ES-I3 (cell line): Measurements from ENCODE around the gene PSORS1C1.

Experiments
- H3K36me3 ChIP-seq: 2 replicates; pipeline ENCODE4 v1.6.1; 2013; ENCODE audit warnings: mild to moderate bottlenecking, low read length, control low read depth, moderate library complexity; ENCODE audit not compliant: insufficient read depth
- H3K4me1 ChIP-seq: 2 replicates; pipeline ENCODE4 v1.6.1; 2013; ENCODE audit warnings: mild to moderate bottlenecking, control low read depth, low read length; ENCODE audit not compliant: insufficient read depth
- H3K9ac ChIP-seq: 2 replicates; pipeline ENCODE4 v1.6.1; 2013; ENCODE audit warnings: low read depth, mild to moderate bottlenecking, low read length, moderate library complexity
- H3K9me3 ChIP-seq: 2 replicates; pipeline ENCODE4 v1.6.1; 2013; ENCODE audit warnings: mild to moderate bottlenecking, low read length, moderate library complexity; ENCODE audit not compliant: control insufficient read depth, insufficient read depth

Gene PSORS1C1

DNA sequence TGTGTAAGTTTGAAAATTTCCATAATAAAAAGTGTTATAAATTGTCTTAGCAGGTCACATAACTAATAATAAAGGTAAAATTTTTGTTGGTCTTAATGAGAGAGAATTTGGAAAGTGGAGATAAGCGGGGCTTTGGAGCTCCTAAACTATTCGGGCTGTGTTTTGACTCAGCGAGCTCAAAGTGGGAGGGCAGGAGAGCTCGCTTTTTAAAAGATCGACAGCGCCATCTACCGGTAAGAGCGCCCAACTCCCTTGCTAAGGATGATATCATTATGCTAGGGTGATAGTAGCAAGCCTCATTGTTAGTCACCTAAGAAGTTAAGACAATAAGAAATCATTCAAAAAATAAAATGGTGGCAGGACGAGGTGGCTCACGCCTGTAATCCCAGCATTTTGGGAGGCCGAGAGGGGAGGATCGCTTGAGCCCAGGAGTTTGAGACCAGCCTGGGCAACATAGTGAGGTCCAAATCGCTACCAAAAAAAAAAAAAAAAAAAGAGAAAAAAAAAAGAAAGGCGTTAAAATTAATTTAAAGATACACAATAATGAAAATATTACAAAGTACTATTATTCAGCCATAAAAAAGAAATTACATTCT is 27.0 kb upstream of the PSORS1C1 start:
- Histone ChIP-seq H3K9ac (no peak overlapping the region), H3K36me3 (no peaks in the 10 kb centered on the region), H3K4me1 (peaks cover 10% of the 10 kb centered on the region), H3K9me3 (no peaks in the 10 kb centered on the region)

DNA sequence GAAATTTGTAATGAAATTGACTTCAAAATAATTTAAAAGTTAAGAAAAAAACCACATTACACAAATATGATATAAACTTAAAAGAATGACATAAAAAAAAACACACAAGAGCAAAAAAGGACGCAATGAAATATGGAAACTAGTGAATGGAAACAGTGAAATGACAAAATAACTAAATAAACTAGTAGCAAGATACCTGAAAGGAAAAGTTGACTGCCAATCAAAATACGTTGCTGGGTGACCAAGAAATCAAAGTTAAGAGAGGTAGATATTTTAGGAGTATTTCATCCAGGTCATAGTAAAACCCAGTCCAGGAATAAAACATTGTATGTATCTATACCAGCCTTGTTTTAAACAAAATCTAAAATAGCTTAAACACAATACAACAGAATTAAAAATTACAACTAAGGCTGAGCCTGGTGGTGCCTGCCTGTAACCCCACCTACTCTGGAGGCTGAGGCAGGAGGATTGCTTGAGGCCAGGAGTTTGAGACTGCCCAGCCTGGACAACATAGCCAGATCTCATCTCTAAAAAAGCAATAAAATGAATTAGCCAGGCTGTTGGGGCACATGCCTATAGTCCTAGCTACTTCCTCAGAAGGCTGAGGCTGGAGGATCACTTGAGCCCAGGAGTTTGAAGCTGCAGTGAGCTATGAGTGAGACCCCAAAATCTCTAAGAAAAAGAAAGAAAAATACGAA is 24.2 kb upstream of the PSORS1C1 start:
- Histone ChIP-seq H3K9ac (no peak overlapping the region), H3K4me1 (peaks cover 14% of the 10 kb centered on the region), H3K36me3 (no peaks in the 10 kb centered on the region), H3K9me3 (no peaks in the 10 kb centered on the region)

DNA sequence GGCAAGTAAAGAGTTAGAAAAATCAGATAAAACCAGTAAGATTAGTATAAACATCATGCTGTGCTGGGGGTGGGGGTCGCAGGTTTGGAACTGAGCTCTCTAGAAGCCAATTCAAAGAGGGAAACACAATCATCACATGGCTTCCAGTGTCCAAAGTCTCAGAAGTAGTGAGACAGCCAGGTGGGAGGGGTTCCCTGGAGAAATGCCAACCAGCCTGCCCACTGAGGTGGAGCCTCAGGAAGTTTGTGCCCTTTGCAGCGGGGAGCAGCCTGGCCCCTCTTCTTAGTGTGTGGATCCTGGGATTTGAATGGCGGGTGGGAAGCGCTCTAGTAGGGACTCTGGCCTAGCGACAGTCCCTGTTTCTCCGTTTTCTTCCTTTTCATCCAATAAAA is 23.6 kb upstream of the PSORS1C1 start:
- H3K9ac ChIP-seq, result no peak overlapping the region
- peaks cover 14% of the 10 kb centered on the region for H3K4me1 ChIP-seq
- no peaks in the 10 kb centered on the region for H3K36me3 ChIP-seq
- H3K9me3 ChIP-seq, result no peaks in the 10 kb centered on the region

DNA sequence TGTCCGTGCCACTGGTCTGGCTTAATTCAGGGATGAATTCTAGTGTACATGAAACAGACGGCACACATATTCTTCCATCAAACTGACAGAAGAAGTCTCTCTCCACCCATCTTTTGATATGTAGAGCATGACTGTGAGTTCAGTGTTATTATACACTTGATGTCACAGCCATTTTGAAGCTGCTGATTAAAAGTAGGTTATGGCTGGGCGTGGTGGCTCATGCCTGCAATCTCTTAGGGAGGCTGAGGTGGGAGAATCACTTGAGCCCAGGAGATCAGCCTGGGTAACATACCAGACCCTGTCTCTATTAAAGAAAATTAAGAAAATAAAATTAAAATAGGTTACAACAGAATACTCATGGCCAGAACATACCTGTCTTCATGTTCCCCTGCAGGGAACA is 22.9 kb upstream of the PSORS1C1 start:
- H3K9ac ChIP-seq, result no peak overlapping the region
- no peaks in the 10 kb centered on the region for H3K9me3 ChIP-seq

DNA sequence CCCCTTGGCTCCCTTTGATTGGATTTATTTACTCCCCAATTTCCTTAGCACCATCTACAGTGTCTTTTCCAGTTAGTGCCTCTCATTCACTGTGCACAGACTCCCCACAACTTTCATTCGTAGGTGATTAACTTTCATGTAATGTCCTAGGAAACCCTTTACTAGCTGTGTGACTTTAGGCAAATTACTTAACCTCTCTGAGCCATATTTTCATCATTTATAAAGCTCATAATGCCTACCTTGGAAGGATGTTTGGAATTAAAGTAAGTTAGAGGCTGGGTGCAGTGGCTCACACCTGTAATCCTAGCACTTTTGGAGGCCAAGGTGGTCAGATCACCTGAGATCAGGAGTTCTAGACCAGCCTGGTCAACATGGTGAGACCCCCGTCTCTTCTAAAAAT is 22.4 kb upstream of the PSORS1C1 start:
- H3K4me1 ChIP-seq, result peaks cover 9% of the 10 kb centered on the region
- H3K9me3 ChIP-seq, result no peaks in the 10 kb centered on the region
- H3K9ac ChIP-seq, result no peak overlapping the region
- H3K36me3 ChIP-seq, result no peaks in the 10 kb centered on the region

More for the DNA sequence above, 22.9 kb upstream of the PSORS1C1 start:
- peaks cover 14% of the 10 kb centered on the region for H3K4me1 ChIP-seq
- no peaks in the 10 kb centered on the region for H3K36me3 ChIP-seq

DNA sequence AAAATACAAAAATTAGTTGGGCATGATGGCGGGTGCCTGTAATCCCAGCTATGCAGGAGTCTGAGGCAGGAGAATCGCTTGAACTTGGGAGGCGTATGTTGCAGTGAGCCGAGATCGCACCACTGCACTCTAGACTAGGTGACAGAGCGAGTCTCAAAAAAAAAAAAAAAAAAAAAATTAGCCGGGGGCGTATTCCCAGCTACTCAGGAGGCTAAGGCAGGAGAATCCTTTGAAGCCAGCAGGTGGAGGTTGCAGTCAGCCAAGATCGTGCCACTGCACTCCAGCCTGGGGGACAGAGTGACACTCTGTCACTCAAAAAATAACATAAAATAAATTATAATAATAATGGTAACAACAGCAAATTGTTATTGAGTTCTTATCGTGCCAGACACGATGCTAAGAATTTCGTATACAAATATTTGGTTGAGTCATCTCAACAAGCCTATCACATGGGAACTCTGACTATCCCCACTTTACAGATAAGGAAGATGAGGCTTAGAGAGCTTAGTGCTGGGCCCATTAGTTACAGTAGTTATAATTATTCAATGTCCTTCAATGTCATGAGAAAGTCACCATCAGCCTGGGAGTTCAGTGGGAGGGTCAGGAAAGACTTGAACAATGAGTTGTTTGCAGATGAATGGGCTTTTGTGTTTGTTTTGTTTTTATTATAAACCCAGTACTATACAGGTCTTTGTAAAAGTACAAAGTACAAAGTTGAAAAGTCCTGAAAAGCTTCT is 21.7 kb upstream of the PSORS1C1 start:
- peaks cover 7% of the 10 kb centered on the region; the same call in 1 of the 2 replicates for H3K4me1 ChIP-seq
- no peaks in the 10 kb centered on the region for H3K36me3 ChIP-seq
- H3K9ac ChIP-seq, result no peak overlapping the region
- H3K9me3 ChIP-seq, result no peaks in the 10 kb centered on the region

DNA sequence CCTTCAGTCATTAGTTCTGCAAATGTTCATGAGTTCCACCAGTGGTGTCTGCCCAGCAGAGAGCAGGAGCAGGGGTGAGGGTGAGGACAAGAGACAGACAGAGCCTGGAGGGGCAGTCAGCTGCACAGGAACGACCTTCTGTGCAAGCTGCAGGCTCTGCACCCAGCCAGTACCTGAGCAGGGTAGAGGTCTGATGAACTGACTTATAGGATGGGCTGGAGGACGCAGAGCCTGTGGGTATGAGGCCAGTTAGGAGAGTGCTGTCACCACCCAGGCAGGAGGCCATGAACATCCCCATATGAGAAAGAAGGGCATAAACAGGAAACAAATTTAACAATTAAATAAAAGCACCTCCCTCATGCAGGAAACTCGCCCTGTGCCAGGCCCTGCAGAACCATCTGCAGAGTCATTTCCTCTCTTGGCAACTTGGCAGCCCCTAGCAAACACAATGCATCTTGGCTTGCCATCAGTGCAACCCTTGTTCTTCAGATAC is 20.2 kb upstream of the PSORS1C1 start:
- Histone ChIP-seq H3K9ac (no peak overlapping the region), H3K9me3 (no peaks in the 10 kb centered on the region), H3K4me1 (peaks cover 7% of the 10 kb centered on the region; the same call in 1 of the 2 replicates), H3K36me3 (no peaks in the 10 kb centered on the region)

DNA sequence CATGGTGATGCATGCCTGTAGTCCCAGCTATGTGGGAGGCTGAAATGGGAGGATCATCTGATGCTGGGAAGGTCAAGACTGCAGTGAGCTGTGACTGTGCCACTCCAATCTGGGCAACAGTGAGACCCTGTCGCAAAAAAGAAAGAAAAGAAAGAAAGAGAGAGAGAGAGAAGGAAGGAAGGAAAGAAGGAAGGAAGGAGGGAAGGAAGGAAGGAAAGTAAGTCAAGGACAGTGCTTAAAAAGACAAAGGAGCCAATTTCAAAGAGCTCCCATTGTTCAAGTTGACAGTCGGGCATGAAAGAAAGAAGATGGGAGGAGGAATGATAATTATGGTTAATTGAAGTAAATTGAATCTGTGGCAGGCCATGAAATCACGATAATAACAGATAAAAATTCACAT is 18.4 kb upstream of the PSORS1C1 start:
- H3K9me3 ChIP-seq, result no peaks in the 10 kb centered on the region
- no peak overlapping the region for H3K9ac ChIP-seq
- no peaks in the 10 kb centered on the region for H3K36me3 ChIP-seq
- H3K4me1 ChIP-seq, result peaks cover 7% of the 10 kb centered on the region; the same call in 1 of the 2 replicates

DNA sequence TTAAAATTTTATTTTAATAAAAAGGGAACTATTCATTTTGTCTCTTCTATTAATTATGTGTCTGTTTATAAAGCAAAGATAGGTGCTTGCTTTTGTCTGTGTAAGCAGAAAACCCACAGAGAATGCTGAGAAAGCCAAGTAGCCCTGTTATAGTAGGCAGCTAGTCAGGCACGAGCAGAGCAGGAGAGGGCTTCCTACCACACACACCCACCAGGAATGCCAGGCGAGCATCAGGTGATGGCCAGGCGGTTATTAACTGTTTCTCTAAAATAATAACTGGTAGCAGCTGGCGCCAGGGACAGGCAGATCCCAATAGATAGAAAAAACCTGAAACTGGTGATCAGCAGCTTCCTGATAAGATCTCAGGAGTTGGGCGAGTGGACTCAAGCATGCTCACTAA is 17.9 kb upstream of the PSORS1C1 start:
- no peaks in the 10 kb centered on the region for H3K36me3 ChIP-seq
- no peak overlapping the region for H3K9ac ChIP-seq
- no peaks in the 10 kb centered on the region for H3K9me3 ChIP-seq
- H3K4me1 ChIP-seq, result peaks cover 7% of the 10 kb centered on the region; the same call in 1 of the 2 replicates

DNA sequence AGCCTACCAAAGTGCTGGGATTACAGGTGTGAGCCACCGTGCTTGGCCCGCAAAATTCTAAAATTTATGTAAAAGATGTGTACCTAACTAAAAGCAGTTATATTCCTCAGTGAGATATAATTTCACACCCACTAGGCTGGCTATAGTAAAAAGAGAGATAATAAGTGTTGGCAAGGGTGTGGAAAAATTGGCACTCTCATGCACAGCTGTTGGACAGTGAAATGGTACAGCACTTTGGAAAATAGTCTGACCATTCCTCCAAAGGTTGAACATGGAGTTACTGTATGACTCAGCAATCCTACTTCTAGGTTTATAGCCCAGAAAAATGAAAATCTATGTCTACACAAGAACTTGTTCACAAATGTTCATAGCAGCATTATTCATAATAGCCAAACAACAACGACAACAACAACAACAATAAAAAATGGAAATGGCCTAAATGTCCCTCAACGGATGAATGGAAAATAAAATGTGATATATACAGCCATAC is 16.1 kb upstream of the PSORS1C1 start:
- no peaks in the 10 kb centered on the region for H3K36me3 ChIP-seq
- no peak overlapping the region for H3K9ac ChIP-seq
- no peaks in the 10 kb centered on the region for H3K9me3 ChIP-seq
- H3K4me1 ChIP-seq, result peaks cover 7% of the 10 kb centered on the region; the same call in 1 of the 2 replicates

DNA sequence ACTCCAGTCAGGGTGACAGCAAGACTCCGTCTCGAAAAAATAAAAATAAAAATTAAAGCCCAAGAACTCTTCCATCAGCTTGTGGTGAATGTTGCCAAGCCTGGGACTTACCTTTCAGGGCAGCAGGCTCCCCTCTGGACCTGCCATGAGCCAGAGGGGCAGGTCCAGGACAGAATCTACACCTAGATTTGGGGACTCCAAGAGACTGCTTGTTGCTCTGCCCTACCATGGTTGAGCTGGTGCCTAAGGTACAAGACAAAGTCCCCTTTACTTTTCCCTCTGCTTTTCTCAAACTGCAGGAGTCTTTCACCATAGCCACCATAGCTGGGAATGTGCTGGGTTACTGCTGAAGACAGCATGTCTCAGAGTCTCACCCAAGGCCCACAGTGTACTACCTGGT is 11.5 kb upstream of the PSORS1C1 start:
- H3K9me3 ChIP-seq, result no peaks in the 10 kb centered on the region
- H3K9ac ChIP-seq, result no peak overlapping the region
- no peaks in the 10 kb centered on the region; the same call in 1 of the 2 replicates for H3K4me1 ChIP-seq
- no peaks in the 10 kb centered on the region for H3K36me3 ChIP-seq

DNA sequence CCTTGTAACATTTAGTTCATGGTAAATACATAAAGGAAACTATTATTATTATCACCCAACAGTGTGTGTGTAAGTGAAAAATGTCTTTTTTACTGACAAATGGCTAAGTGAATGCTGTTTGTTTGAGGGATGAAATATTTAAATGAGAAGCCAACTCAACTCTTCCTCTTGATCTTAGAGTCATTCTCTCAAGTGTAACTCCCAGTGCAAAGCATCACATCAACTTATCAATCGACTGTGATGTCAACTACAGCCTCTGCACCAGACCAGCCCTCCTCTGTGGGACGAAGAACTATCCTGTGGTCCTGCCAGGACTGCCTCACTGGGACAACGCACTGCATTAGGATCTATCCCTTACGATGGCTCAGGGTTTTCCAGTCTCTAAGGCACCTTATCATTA is 7.5 kb upstream of the PSORS1C1 start:
- H3K9ac ChIP-seq, result no peak overlapping the region
- no peaks in the 10 kb centered on the region for H3K36me3 ChIP-seq
- H3K9me3 ChIP-seq, result no peaks in the 10 kb centered on the region
- peaks cover 17% of the 10 kb centered on the region for H3K4me1 ChIP-seq

DNA sequence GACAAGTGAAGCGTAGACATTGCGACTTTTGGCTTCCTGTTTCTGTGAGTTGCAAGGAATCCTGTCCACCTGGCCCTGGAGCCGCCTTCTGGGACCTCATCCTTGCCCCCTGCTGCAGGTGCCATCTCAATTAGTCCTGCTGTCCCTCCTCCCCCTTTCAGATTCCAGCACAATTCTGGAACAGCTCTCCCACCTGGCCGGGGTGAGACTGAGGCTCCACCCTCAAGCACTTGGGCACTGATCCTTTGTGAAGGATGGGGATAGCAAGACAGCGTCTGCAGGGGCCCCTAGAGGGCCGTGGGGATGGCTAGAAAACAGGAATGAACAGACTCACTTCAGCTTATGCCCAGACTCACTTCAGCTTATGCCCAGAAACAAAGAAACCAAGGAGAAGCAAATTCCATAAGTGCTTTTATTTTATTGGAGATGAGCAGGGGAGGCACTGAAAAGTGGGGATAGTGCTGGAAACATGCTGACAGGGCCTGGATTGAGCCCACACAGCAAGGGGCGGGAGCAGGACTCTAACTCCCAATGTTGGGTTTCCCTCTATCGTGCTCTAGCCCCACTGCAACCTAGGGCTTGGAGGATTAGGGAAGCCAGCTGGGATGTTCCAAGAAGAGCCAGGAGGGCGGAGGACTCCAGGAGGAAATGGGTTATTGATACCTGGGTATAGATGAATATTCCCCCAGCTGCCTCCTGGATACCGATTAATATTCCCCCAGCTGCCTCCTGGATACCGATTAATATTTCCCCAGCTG is 3.6 kb upstream of the PSORS1C1 start:
- H3K9me3 ChIP-seq, result no peaks in the 10 kb centered on the region
- no peaks in the 10 kb centered on the region for H3K36me3 ChIP-seq
- no peak overlapping the region for H3K9ac ChIP-seq
- peaks cover 32% of the 10 kb centered on the region for H3K4me1 ChIP-seq

DNA sequence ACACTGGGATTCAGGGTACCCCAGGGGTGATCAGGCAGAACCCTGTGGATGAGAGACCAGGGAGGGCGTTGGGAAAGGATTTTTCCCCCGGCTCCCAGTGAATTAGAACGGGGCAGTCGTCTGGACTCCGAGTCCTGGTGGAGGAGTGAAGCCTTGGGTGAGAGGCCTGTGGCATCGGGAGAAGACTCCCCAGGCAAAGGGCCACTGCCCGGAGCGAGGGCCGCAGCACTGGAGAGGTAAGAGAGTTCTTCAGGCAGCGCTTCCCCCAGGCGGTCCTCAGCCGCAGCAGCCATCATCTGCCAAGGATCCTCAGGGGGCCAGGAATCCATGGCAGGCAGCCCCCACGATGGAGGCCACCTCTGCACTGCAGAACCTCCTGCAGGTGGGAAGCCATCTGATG is 2.9 kb upstream of the PSORS1C1 start:
- Histone ChIP-seq H3K9ac (no peak overlapping the region), H3K4me1 (peaks cover 32% of the 10 kb centered on the region), H3K9me3 (no peaks in the 10 kb centered on the region), H3K36me3 (no peaks in the 10 kb centered on the region)
